ENCODE results near the gene MASP2.
A peak's percentile ranks its signal among the peaks of the same experiment; 100 is the strongest.
"Not testable (repeated sequence)": the region's sequence is repeated elsewhere in the genome, so short reads cannot be mapped to it uniquely, and the experiment has no call there.

MASP2 gene

GRCh38 chr1:11012260-11013159, 34.5 kb downstream of the MASP2 start, which contains the start of gene TARDBP:
TSS of gene TARDBP (plus strand) at chr1:11012654. CDS start at chr1:11013728, 1,074 bp downstream.
- Histone ChIP-seq H3K4me1 (ENCODE audit: control insufficient read depth, insufficient read depth, low read length) (peaks cover 18% of the 10 kb centered on the region), H3K9me3 (replicated peaks; ENCODE audit: low read length) (no peaks in the 10 kb centered on the region), H3K27me3 (ENCODE audit: control insufficient read depth, insufficient read depth, low read length) (no peaks in the 10 kb centered on the region), H3K4me3 (ENCODE audit: low read length) (peak within 1 kb of the TSS; percentile 98), H3K9ac (ENCODE audit: low read depth, low read length) (peak within 1 kb of the TSS; percentile 98), H3K4me2 (ENCODE audit: low read length) (peak within 1 kb of the TSS; percentile 94), H3K36me3 (ENCODE audit: insufficient read depth, low read length) (peaks cover 32% of the 10 kb centered on the region)

GRCh38 chr1:11000526-11000925, 46.5 kb downstream of the MASP2 start:
- Histone ChIP-seq H3K9ac (ENCODE audit: low read depth, low read length) (no peak overlapping the region), H3K27me3 (ENCODE audit: control insufficient read depth, insufficient read depth, low read length) (peaks cover 7% of the 10 kb centered on the region), H3K4me1 (ENCODE audit: control insufficient read depth, insufficient read depth, low read length) (no peaks in the 10 kb centered on the region), H3K4me3 (ENCODE audit: low read length) (no peak overlapping the region), H3K4me2 (ENCODE audit: low read length) (no peak overlapping the region), H3K9me3 (replicated peaks; ENCODE audit: low read length) (no peaks in the 10 kb centered on the region), H3K36me3 (ENCODE audit: insufficient read depth, low read length) (no peaks in the 10 kb centered on the region)

GRCh38 chr1:10996100-10996499, 50.9 kb downstream of the MASP2 start:
- H3K27me3 ChIP-seq (ENCODE audit: control insufficient read depth, insufficient read depth, low read length) = peaks cover 17% of the 10 kb centered on the region
- H3K4me3 ChIP-seq (ENCODE audit: low read length) = no peak overlapping the region
- H3K36me3 ChIP-seq (ENCODE audit: insufficient read depth, low read length) = no peaks in the 10 kb centered on the region
- no peaks in the 10 kb centered on the region for H3K9me3 ChIP-seq (replicated peaks; ENCODE audit: low read length)
- H3K4me2 ChIP-seq (ENCODE audit: low read length) = no peak overlapping the region
- no peak overlapping the region for H3K9ac ChIP-seq (ENCODE audit: low read depth, low read length)
- no peaks in the 10 kb centered on the region for H3K4me1 ChIP-seq (ENCODE audit: control insufficient read depth, insufficient read depth, low read length)

- Histone ChIP-seq H3K4me1 (ENCODE audit: control insufficient read depth, insufficient read depth, low read length) (no peaks in the 10 kb centered on the region), H3K36me3 (ENCODE audit: insufficient read depth, low read length) (no peaks in the 10 kb centered on the region), H3K4me2 (ENCODE audit: low read length) (no peak overlapping the region), H3K9me3 (replicated peaks; ENCODE audit: low read length) (no peaks in the 10 kb centered on the region), H3K9ac (ENCODE audit: low read depth, low read length) (no peak overlapping the region), H3K4me3 (ENCODE audit: low read length) (no peak overlapping the region), H3K27me3 (ENCODE audit: control insufficient read depth, insufficient read depth, low read length) (peaks cover 16% of the 10 kb centered on the region)
These were observed 54.2 kb downstream of the MASP2 start for GRCh38 chr1:10992864-10993263.

- H3K27me3 ChIP-seq (ENCODE audit: control insufficient read depth, insufficient read depth, low read length) = peaks cover 17% of the 10 kb centered on the region
- not testable (repeated sequence) for H3K4me1 ChIP-seq (ENCODE audit: control insufficient read depth, insufficient read depth, low read length); H3K4me3 ChIP-seq (ENCODE audit: low read length); H3K9me3 ChIP-seq (replicated peaks; ENCODE audit: low read length); H3K9ac ChIP-seq (ENCODE audit: low read depth, low read length); H3K4me2 ChIP-seq (ENCODE audit: low read length); H3K36me3 ChIP-seq (ENCODE audit: insufficient read depth, low read length)
These were observed 55.0 kb downstream of the MASP2 start for GRCh38 chr1:10992004-10992403.

GRCh38 chr1:10990828-10991227, 56.2 kb downstream of the MASP2 start:
- Histone ChIP-seq H3K27me3 (ENCODE audit: control insufficient read depth, insufficient read depth, low read length) (peaks cover 19% of the 10 kb centered on the region), H3K4me2 (ENCODE audit: low read length) (no peak overlapping the region), H3K9me3 (replicated peaks; ENCODE audit: low read length) (no peaks in the 10 kb centered on the region), H3K4me1 (ENCODE audit: control insufficient read depth, insufficient read depth, low read length) (no peaks in the 10 kb centered on the region), H3K4me3 (ENCODE audit: low read length) (no peak overlapping the region), H3K36me3 (ENCODE audit: insufficient read depth, low read length) (no peaks in the 10 kb centered on the region), H3K9ac (ENCODE audit: low read depth, low read length) (no peak overlapping the region)

GRCh38 chr1:10989920-10990516, 57.0 kb downstream of the MASP2 start:
- not testable (repeated sequence) for H3K9me3 ChIP-seq (replicated peaks; ENCODE audit: low read length); H3K4me3 ChIP-seq (ENCODE audit: low read length); H3K4me2 ChIP-seq (ENCODE audit: low read length); H3K4me1 ChIP-seq (ENCODE audit: control insufficient read depth, insufficient read depth, low read length); H3K9ac ChIP-seq (ENCODE audit: low read depth, low read length); H3K36me3 ChIP-seq (ENCODE audit: insufficient read depth, low read length)
- peaks cover 24% of the 10 kb centered on the region for H3K27me3 ChIP-seq (ENCODE audit: control insufficient read depth, insufficient read depth, low read length)

GRCh38 chr1:10989095-10989494, 57.9 kb downstream of the MASP2 start:
- Histone ChIP-seq H3K36me3 (ENCODE audit: insufficient read depth, low read length) (no peaks in the 10 kb centered on the region), H3K9ac (ENCODE audit: low read depth, low read length) (no peak overlapping the region), H3K4me1 (ENCODE audit: control insufficient read depth, insufficient read depth, low read length) (no peaks in the 10 kb centered on the region), H3K4me2 (ENCODE audit: low read length) (no peak overlapping the region), H3K9me3 (replicated peaks; ENCODE audit: low read length) (no peaks in the 10 kb centered on the region), H3K4me3 (ENCODE audit: low read length) (no peak overlapping the region), H3K27me3 (ENCODE audit: control insufficient read depth, insufficient read depth, low read length) (peaks cover 24% of the 10 kb centered on the region)

- Histone ChIP-seq H3K36me3 (ENCODE audit: insufficient read depth, low read length) (no peaks in the 10 kb centered on the region), H3K4me3 (ENCODE audit: low read length) (no peak overlapping the region), H3K9ac (ENCODE audit: low read depth, low read length) (no peak overlapping the region), H3K27me3 (ENCODE audit: control insufficient read depth, insufficient read depth, low read length) (peaks cover 27% of the 10 kb centered on the region), H3K4me2 (ENCODE audit: low read length) (no peak overlapping the region), H3K4me1 (ENCODE audit: control insufficient read depth, insufficient read depth, low read length) (no peaks in the 10 kb centered on the region), H3K9me3 (replicated peaks; ENCODE audit: low read length) (no peaks in the 10 kb centered on the region)
These were observed 59.1 kb downstream of the MASP2 start for GRCh38 chr1:10987840-10988417.

GRCh38 chr1:10986525-10986890, 60.5 kb downstream of the MASP2 start:
- no peaks in the 10 kb centered on the region for H3K36me3 ChIP-seq (ENCODE audit: insufficient read depth, low read length)
- H3K4me2 ChIP-seq (ENCODE audit: low read length) = no peak overlapping the region
- no peak overlapping the region for H3K9ac ChIP-seq (ENCODE audit: low read depth, low read length)
- peaks cover 27% of the 10 kb centered on the region for H3K27me3 ChIP-seq (ENCODE audit: control insufficient read depth, insufficient read depth, low read length)
- H3K9me3 ChIP-seq (replicated peaks; ENCODE audit: low read length) = no peaks in the 10 kb centered on the region
- no peaks in the 10 kb centered on the region for H3K4me1 ChIP-seq (ENCODE audit: control insufficient read depth, insufficient read depth, low read length)
- no peak overlapping the region for H3K4me3 ChIP-seq (ENCODE audit: low read length)

- peak overlapping the region; percentile 49 for H3K4me3 ChIP-seq (ENCODE audit: low read length)
- H3K4me2 ChIP-seq (ENCODE audit: low read length) = peak overlapping the region; percentile 77
- H3K27me3 ChIP-seq (ENCODE audit: control insufficient read depth, insufficient read depth, low read length) = peaks cover 27% of the 10 kb centered on the region
- no peaks in the 10 kb centered on the region for H3K9me3 ChIP-seq (replicated peaks; ENCODE audit: low read length)
- H3K9ac ChIP-seq (ENCODE audit: low read depth, low read length) = no peak overlapping the region
- H3K36me3 ChIP-seq (ENCODE audit: insufficient read depth, low read length) = no peaks in the 10 kb centered on the region
- H3K4me1 ChIP-seq (ENCODE audit: control insufficient read depth, insufficient read depth, low read length) = peaks cover 13% of the 10 kb centered on the region
These were observed 66.0 kb downstream of the MASP2 start for GRCh38 chr1:10980841-10981727.
